NK-92 (cell line): Measurements from ENCODE around the gene OLFML2B.

Experiments
- DNase-seq: peaks from one replicate; lab custom pipeline; 2025; ENCODE audit not compliant: unreplicated experiment; lab: John Stamatoyannopoulos, UW

The OLFML2B gene

DNA sequence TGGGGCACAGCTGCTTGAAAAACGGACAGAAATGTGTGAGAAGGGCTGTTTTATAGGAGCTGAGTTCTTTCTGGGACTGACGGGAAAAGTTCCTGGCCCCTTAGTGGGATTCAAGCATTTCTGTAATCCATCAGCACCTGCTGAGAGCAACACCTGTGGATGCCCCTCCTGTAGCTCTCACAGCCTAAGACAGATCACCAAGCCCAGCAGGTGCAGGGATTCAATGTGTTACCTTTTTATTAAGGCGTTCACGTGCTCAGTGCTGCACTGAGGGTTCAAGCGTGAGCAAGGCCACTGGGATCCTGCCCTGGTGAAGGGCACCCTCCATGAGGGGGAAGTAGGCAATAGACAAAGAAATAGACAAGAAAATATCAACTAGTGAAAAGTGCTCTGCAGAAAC is 14.9 kb downstream of the OLFML2B start:
- DNase-seq, result no peak

- DNase-seq, result no peak
Measured at GRCh38 chr1:162007466-162007865, 16.2 kb downstream of the OLFML2B start.

GRCh38 chr1:162006081-162006480 is 17.6 kb downstream of the OLFML2B start:
- DNase-seq, result no peak

- no peak for DNase-seq
Measured at GRCh38 chr1:162004441-162004950, 19.2 kb downstream of the OLFML2B start.

GRCh38 chr1:162003830-162004215 is 19.8 kb downstream of the OLFML2B start:
- no peak for DNase-seq

DNA sequence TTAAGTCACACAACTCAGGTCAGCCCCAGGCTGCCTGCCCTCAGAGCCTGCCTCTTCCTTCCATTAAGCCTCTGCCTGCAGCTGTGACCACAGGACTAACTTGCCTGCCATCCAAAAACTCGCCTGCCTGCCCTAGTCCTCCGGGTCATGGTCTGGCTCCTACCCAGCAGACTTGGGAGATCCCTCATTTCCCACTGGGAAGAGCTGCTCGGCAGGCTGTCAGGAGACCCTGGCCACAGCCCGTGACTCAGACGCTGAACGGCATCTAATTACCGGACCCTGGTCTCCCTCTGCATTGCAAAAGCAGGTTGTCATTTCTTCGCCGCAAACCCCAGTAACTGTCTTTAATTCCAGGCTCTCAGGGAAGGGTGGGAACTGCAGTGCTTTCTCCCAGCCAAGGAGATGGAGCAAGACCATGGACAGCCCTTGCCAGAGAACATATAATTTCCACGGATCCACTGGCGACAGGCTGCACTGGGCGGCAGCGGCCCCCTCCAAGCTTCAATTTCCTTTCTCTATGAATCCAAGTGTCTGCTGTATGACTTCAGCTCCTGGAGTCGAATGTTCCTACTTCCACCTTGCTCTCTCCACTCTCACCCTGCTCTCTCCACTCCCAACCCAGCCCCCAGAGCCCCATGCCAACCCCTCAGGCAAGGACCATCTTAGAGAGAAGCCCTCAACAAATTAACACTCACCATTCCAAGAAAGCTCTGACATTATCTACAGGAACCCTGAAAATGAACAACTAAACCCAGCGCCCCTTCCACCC is 20.4 kb downstream of the OLFML2B start:
- DNase-seq, result no peak

DNA sequence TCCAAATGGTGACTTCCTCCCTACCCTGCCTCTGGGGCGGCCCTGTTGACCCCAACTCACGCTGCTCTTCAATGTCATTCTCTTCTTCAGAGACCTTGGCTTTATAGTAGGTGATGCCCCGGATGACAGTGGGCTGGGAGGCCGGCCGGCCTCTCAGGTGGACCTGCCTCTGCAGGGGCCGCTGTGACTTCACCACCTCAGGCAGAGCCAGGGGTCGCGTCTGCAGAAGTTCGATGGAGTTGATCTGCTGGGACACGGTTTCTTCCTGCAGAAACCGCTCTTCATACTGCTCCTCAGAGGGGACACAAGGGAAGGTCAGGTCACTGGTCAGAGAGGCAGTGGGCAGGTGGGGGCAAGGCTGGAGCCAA is 23.6 kb downstream of the OLFML2B start:
- no peak for DNase-seq

GRCh38 chr1:161999301-162000052 is 24.2 kb downstream of the OLFML2B start:
- no peak for DNase-seq

- DNase-seq, result no peak
Measured at GRCh38 chr1:161998811-161999210, 24.9 kb downstream of the OLFML2B start.

DNA sequence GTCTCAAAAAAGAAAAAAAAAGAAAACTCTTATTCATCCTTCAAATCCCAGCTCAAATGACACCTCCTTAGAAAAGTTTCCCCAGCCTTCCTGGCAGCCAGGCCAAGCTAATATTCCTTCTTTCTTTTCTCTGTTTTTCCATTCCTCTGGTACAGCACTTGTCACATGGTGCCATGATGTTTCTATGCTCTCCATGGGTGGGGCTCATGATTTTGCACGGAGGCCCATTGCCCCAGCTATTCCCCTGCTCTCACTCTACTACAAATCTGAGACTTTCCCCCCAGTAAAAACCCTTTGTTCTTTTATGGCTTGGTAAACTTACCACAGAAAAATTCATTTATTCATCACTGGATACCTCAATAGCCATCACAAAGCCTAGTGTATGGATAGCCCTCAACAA is 26.5 kb downstream of the OLFML2B start:
- no peak for DNase-seq

GRCh38 chr1:161994175-161994668 is 29.4 kb downstream of the OLFML2B start:
- DNase-seq, result no peak

DNA sequence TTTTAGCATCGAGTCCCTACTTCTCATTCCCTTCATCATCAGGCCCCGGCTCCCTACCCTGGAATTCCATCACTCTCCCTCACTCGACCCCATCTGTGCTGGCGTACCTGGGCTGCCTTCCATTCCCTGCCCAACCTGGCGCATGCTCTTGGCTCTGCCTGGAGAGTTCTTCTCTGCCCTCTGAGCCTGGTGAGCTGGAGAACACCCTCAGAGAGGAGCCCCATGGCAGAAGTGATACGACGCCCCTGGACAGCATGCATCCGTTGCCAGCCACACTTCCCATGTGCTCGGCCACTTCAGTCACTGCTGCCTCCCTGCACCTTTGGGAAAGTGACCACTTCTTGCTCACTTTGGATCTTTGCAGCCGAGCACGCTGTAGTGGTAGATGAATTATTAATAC is 30.1 kb downstream of the OLFML2B start:
- DNase-seq, result no peak

DNA sequence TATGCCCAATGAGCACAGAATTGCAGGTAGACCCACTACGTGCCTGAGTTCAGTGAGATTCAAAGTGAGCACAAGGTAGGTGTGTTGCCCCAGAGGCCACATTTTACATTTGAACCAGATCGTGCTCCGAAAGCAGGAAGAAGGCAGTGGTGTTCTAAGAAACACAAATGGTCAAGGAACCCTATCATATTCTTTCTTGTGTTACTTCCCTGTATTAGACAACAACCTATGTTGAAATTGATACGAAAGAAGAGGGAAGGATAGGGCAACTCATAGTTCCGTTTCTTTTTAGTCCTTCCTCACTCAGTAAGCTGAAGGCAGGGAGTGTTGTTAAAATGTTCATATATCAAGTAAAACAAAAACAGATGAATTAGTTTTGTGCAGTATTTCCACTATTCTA is 33.9 kb downstream of the OLFML2B start:
- DNase-seq, result no peak

GRCh38 chr1:161989108-161989507 is 34.6 kb downstream of the OLFML2B start:
- no peak for DNase-seq

DNA sequence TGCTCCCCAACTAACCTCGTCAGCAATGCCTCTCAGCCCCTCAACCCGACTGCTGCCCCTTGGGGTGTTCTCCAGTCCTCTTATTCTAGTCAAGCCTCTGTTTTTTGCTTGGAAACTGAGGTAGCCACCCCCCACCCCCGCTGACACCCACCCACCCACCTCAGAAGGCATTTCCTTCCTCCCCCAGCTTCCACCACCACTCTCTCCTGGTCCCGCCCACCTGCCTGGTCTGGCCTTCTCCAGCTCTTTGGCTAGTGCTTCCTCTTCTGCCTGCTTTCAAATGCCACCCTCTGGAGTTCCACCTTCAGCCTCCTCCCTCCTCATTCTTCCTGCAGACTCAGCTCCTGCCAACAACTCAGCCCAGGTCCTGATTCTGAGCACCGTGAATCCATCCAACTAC is 35.3 kb downstream of the OLFML2B start:
- DNase-seq, result no peak

DNA sequence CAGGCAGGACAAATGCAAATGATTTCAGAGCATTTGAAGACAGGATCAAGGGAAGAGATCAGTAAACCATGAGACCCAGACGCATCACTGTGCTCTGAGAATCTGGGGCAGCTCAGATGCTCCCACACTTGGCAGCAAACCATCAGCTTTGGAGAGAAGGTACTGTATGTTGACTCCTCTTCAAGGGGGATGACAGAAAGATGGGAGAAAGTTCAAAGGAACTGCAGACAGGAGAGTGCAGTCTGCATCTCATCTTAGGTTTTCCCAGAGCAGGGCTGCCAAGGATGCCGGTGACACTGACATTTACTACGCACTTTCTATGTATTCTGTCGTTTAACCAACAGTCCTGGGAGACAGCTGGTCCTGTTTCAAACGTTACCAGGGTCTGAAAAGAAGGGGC is 35.8 kb downstream of the OLFML2B start:
- no peak for DNase-seq

DNA sequence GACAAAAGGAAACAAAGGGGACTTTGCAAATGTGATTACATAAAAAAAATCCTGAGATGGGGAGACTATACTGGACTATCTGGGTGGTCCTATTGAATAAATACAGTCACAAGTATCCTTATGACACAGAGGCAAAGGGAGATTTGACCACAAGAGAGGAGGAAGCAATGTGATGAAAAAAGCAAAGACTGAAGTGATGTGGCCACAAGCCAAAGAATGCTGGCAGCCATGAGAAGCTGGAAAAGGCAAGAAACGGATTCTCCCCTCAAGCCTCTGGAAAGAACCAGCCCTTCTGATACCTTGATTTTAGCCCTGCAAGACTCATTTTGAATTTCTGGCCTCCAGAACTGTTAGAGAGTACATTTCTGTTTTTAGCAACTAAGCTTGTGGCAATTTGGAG is 36.4 kb downstream of the OLFML2B start:
- no peak for DNase-seq

DNA sequence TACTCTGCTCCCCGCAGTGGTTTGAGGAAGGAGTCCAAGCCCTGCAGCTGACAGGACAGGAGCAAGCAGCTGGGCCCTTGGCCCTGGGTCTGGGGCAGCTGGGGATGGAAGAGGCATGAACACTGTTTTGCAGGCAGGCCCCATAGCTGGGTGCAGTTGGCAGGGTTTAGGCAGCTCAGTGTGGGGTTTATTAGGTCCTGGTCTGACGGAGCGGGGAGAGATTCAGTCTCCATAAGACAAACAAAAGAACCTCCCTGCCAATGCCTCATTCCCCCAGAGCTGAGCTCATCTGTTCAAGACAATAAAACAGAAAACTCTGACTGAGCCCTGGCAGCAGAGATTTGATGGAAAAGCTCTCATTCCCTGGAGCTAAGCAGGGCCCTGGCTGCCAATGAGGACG is 37.3 kb downstream of the OLFML2B start:
- DNase-seq, result no peak

DNA sequence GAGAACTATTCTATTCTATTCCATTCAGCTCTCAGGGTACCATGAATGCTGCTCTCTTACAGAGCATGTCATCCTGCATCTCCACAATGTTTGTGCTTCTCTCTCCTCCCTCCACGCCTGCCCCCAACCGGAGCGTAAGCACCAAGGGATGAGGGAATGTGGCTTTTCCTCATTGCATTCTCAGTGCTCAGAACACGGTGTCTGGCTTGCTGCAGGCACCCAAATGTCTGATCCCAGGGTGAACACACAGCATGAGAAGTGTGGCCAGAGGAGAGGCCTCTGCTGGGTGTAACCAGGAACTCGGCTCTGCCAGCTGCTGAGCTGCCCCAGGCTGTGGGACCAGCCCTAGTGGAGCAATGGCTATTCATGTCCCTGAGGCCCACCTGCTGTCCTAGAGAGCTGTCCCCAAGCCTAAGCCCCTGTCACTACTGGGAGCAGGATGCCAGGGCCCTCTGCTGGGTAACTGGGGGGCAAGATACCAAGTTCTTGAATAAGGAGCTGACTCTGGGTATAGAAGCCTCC is 38.3 kb downstream of the OLFML2B start:
- DNase-seq, result no peak

DNA sequence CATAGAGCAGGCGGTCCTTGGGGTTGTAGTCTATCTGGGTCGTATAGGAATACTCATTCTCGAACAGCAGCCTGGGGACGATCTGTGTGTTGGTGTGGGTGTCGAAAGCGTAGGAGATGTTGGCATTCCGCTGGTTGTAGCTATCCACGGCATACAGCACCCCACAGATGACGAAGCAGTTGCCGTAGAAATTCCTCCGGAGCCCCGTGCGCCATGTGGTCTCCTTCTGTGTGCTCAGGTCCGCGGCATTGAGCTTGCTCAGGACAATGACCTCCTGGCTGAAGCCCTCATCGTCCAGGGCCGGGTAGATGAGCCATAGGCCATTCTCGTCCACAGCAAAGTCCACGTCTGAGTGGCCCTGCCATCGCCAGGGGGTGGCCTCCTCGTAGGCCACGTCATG is 39.9 kb downstream of the OLFML2B start:
- no peak for DNase-seq

DNA sequence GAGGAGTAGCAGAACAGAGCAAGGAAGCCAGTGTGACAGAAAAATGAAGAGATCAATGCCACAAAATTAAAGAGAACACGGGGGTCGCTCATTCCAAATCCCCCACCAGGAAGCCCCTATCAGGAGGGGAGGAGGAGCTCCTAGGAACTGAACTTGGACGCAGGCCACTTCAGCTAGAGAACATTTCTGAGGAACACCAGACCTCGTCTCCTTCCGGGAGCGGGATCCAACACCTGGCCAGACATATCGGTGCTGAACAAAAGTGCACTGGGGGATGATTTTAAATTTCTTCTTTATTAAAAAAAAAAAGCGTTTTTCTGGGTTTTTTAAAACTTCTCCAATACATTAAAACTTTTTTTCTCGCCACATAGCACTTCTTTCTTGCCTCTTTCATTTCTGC is 40.8 kb downstream of the OLFML2B start:
- DNase-seq, result no peak

GRCh38 chr1:161982507-161982895 is 41.2 kb downstream of the OLFML2B start:
- no peak for DNase-seq
